ENCODE results near the gene SLC4A5.

The SLC4A5 gene

GRCh38 chr2:74375838-74376237 is 32.6 kb upstream of the SLC4A5 start:
- no peak overlapping the region for H2BK120ac ChIP-seq (ENCODE audit: insufficient read depth, low read length, poor library complexity)
- no peak overlapping the region for H4K91ac ChIP-seq (ENCODE audit: low read depth, low read length)
- no peak overlapping the region for H2AFZ ChIP-seq (ENCODE audit: insufficient read depth, low read length, poor library complexity)
- no peak overlapping the region for H3K4ac ChIP-seq (ENCODE audit: low read depth, low read length)
- WGBS (ENCODE audit: extremely low coverage, insufficient coverage, insufficient read length): no CpG with 5 or more reads among the region's 2 CpGs
- H3K4me2 ChIP-seq (ENCODE audit: low read length): no peak overlapping the region
- H3K23ac ChIP-seq (ENCODE audit: low read length): no peak overlapping the region
- H2AK5ac ChIP-seq (ENCODE audit: low read length): no peak overlapping the region
- no peak overlapping the region for H3K18ac ChIP-seq (ENCODE audit: low read length)
- H3K79me2 ChIP-seq (ENCODE audit: control insufficient read depth, insufficient read depth, low read length, poor library complexity): peaks cover 3% of the 10 kb centered on the region
- H3K9me3 ChIP-seq (ENCODE audit: insufficient read depth, low read depth, low read length): no peaks in the 10 kb centered on the region
- DNase-seq: no peak
- no peak overlapping the region for H2BK5ac ChIP-seq (ENCODE audit: low read depth, low read length, poor library complexity)
- H3K36me3 ChIP-seq (ENCODE audit: control insufficient read depth in 1 of 2, insufficient read depth in 2 of 2, low read length in 2 of 2): peaks cover 22 to 36% of the 10 kb centered on the region in 2 experiments
- no peaks in the 10 kb centered on the region for H3K79me1 ChIP-seq (ENCODE audit: low read length)
- no peak overlapping the region for H4K8ac ChIP-seq (ENCODE audit: low read depth, low read length)
- no peak overlapping the region for H3K9ac ChIP-seq (ENCODE audit: low read length)
- no peak overlapping the region for H3K27ac ChIP-seq (ENCODE audit: low read depth, low read length)
- no peak overlapping the region for H3K14ac ChIP-seq (ENCODE audit: low read length)
- no peak overlapping the region for H2BK12ac ChIP-seq (ENCODE audit: low read length)
- no peak overlapping the region for H4K12ac ChIP-seq (ENCODE audit: low read depth, low read length)
- H3K27me3 ChIP-seq (ENCODE audit: insufficient read depth, low read length): no peaks in the 10 kb centered on the region
- no peak overlapping the region for H3K4me3 ChIP-seq (ENCODE audit: low read depth, low read length)
- H3K4me1 ChIP-seq (ENCODE audit: control insufficient read depth in 1 of 2, insufficient read depth in 2 of 2, low read length in 2 of 2): peaks cover 5 to 24% of the 10 kb centered on the region in 2 experiments

DNA sequence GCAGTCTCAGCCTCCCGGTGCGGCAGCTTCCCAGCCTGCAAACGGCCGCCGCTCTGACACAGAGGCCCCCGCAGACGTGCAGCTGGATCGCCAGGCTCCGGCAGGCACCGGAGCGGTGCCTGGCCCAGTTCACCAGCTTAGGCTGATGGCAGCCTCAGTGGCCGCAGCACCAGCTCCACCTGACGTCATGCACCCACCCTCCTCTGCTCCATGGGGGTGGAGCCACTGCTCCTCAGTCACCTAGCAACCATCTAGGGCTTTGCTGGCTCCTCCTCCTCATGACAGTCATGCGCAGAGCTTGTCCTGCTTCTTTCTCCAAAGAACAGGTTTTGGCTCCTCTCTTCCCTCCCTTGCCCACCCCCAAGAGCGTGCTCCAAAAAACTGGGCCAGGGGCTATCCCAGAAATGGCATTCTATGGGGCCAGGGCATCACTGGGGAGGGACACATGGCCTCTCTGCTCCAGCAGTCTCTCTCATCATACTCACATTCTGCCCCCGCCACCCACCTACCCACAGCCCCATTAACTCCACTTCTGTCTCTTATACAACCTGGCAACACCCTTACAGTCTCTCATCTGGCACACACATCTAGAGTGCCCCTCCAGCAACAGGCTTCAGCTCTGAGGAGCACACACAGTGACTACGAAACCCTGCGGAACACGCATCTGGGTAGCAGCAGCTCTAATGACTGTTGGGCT is 31.4 kb upstream of the SLC4A5 start:
- H4K12ac ChIP-seq (ENCODE audit: low read depth, low read length): no peak overlapping the region
- H3K27me3 ChIP-seq (ENCODE audit: insufficient read depth, low read length): no peaks in the 10 kb centered on the region
- no peak overlapping the region for H3K27ac ChIP-seq (ENCODE audit: low read depth, low read length)
- H4K8ac ChIP-seq (ENCODE audit: low read depth, low read length): no peak overlapping the region
- H4K91ac ChIP-seq (ENCODE audit: low read depth, low read length): no peak overlapping the region
- no CpG with 5 or more reads among the region's 19 CpGs for WGBS (ENCODE audit: extremely low coverage, insufficient coverage, insufficient read length)
- H3K36me3 ChIP-seq (ENCODE audit: control insufficient read depth in 1 of 2, insufficient read depth in 2 of 2, low read length in 2 of 2): peaks cover 34 to 48% of the 10 kb centered on the region in 2 experiments
- DNase-seq: peak in 1 of 2 donors; percentile 26
- no peak overlapping the region for H3K9ac ChIP-seq (ENCODE audit: low read length)
- H3K79me1 ChIP-seq (ENCODE audit: low read length): no peaks in the 10 kb centered on the region
- peak overlapping the region; percentile 41 for H3K4me2 ChIP-seq (ENCODE audit: low read length)
- H2BK5ac ChIP-seq (ENCODE audit: low read depth, low read length, poor library complexity): no peak overlapping the region
- H2BK120ac ChIP-seq (ENCODE audit: insufficient read depth, low read length, poor library complexity): no peak overlapping the region
- no peaks in the 10 kb centered on the region for H3K79me2 ChIP-seq (ENCODE audit: control insufficient read depth, insufficient read depth, low read length, poor library complexity)
- no peak overlapping the region for H2AFZ ChIP-seq (ENCODE audit: insufficient read depth, low read length, poor library complexity)
- no peak overlapping the region for H2AK5ac ChIP-seq (ENCODE audit: low read length)
- no peak overlapping the region for H3K14ac ChIP-seq (ENCODE audit: low read length)
- no peak overlapping the region for H2BK12ac ChIP-seq (ENCODE audit: low read length)
- H3K18ac ChIP-seq (ENCODE audit: low read length): no peak overlapping the region
- no peak overlapping the region for H3K4me3 ChIP-seq (ENCODE audit: low read depth, low read length)
- no peak overlapping the region for H3K23ac ChIP-seq (ENCODE audit: low read length)
- H3K4ac ChIP-seq (ENCODE audit: low read depth, low read length): no peak overlapping the region
- H3K4me1 ChIP-seq (ENCODE audit: control insufficient read depth in 1 of 2, insufficient read depth in 2 of 2, low read length in 2 of 2): peaks cover under 1 to 16% of the 10 kb centered on the region in 2 experiments
- H3K9me3 ChIP-seq (ENCODE audit: insufficient read depth, low read depth, low read length): no peaks in the 10 kb centered on the region

DNA sequence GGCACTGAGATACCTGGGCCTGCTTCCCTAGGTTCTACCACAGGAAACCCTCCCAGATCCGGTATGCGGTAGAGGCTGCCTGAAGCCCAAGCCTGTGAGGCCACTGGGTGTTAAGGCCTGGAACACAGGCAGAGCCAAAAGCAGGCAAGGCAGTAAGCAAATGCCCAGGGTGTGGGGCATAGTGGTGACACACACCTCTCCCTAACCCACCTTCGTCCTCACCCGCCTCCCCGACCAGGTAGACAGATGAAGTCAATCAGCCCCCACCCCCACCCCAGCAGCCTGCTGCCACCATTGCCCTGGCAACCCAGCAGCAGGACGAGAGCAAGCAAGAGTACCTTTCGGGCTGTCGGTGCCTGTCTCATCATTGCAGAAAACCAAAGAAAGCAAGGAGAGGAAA is 30.8 kb upstream of the SLC4A5 start:
- Histone ChIP-seq H3K9ac (ENCODE audit: low read length) (no peak overlapping the region), H2AFZ (ENCODE audit: insufficient read depth, low read length, poor library complexity) (no peak overlapping the region), H3K4me2 (ENCODE audit: low read length) (peak overlapping the region; percentile 41), H4K91ac (ENCODE audit: low read depth, low read length) (no peak overlapping the region), H3K9me3 (ENCODE audit: insufficient read depth, low read depth, low read length) (no peaks in the 10 kb centered on the region), H3K27ac (ENCODE audit: low read depth, low read length) (no peak overlapping the region), H3K23ac (ENCODE audit: low read length) (no peak overlapping the region), H2BK5ac (ENCODE audit: low read depth, low read length, poor library complexity) (no peak overlapping the region), H3K79me2 (ENCODE audit: control insufficient read depth, insufficient read depth, low read length, poor library complexity) (no peaks in the 10 kb centered on the region), H2BK12ac (ENCODE audit: low read length) (no peak overlapping the region), H3K27me3 (ENCODE audit: insufficient read depth, low read length) (no peaks in the 10 kb centered on the region), H3K4me3 (ENCODE audit: low read depth, low read length) (no peak overlapping the region), H3K4ac (ENCODE audit: low read depth, low read length) (no peak overlapping the region), H4K12ac (ENCODE audit: low read depth, low read length) (no peak overlapping the region), H2AK5ac (ENCODE audit: low read length) (no peak overlapping the region), H4K8ac (ENCODE audit: low read depth, low read length) (no peak overlapping the region), H3K14ac (ENCODE audit: low read length) (no peak overlapping the region), H3K36me3 (ENCODE audit: control insufficient read depth in 1 of 2, insufficient read depth in 2 of 2, low read length in 2 of 2) (peaks cover 40 to 54% of the 10 kb centered on the region in 2 experiments), H3K18ac (ENCODE audit: low read length) (no peak overlapping the region), H2BK120ac (ENCODE audit: insufficient read depth, low read length, poor library complexity) (no peak overlapping the region), H3K79me1 (ENCODE audit: low read length) (no peaks in the 10 kb centered on the region), H3K4me1 (ENCODE audit: control insufficient read depth in 1 of 2, insufficient read depth in 2 of 2, low read length in 2 of 2) (peaks cover 0 to 16% of the 10 kb centered on the region in 2 experiments)
- no peak for DNase-seq
- no CpG with 5 or more reads among the region's 8 CpGs for WGBS (ENCODE audit: extremely low coverage, insufficient coverage, insufficient read length)

GRCh38 chr2:74373221-74373676 is 30.0 kb upstream of the SLC4A5 start:
- Histone ChIP-seq H2AK5ac (ENCODE audit: low read length) (no peak overlapping the region), H3K27ac (ENCODE audit: low read depth, low read length) (no peak overlapping the region), H3K27me3 (ENCODE audit: insufficient read depth, low read length) (no peaks in the 10 kb centered on the region), H2BK12ac (ENCODE audit: low read length) (no peak overlapping the region), H3K23ac (ENCODE audit: low read length) (no peak overlapping the region), H3K79me2 (ENCODE audit: control insufficient read depth, insufficient read depth, low read length, poor library complexity) (no peaks in the 10 kb centered on the region), H3K4me2 (ENCODE audit: low read length) (no peak overlapping the region), H3K9ac (ENCODE audit: low read length) (no peak overlapping the region), H3K4me1 (ENCODE audit: control insufficient read depth in 1 of 2, insufficient read depth in 2 of 2, low read length in 2 of 2) (peaks cover 0 to 16% of the 10 kb centered on the region in 2 experiments), H3K9me3 (ENCODE audit: insufficient read depth, low read depth, low read length) (no peaks in the 10 kb centered on the region), H4K12ac (ENCODE audit: low read depth, low read length) (no peak overlapping the region), H3K4ac (ENCODE audit: low read depth, low read length) (no peak overlapping the region), H2BK5ac (ENCODE audit: low read depth, low read length, poor library complexity) (no peak overlapping the region), H3K79me1 (ENCODE audit: low read length) (no peaks in the 10 kb centered on the region), H3K14ac (ENCODE audit: low read length) (no peak overlapping the region), H2BK120ac (ENCODE audit: insufficient read depth, low read length, poor library complexity) (no peak overlapping the region), H4K91ac (ENCODE audit: low read depth, low read length) (no peak overlapping the region), H4K8ac (ENCODE audit: low read depth, low read length) (no peak overlapping the region), H3K4me3 (ENCODE audit: low read depth, low read length) (no peak overlapping the region), H3K36me3 (ENCODE audit: control insufficient read depth in 1 of 2, insufficient read depth in 2 of 2, low read length in 2 of 2) (peaks cover 46 to 61% of the 10 kb centered on the region in 2 experiments), H2AFZ (ENCODE audit: insufficient read depth, low read length, poor library complexity) (no peak overlapping the region), H3K18ac (ENCODE audit: low read length) (no peak overlapping the region)
- DNase-seq: no peak
- no CpG with 5 or more reads among the region's 5 CpGs for WGBS (ENCODE audit: extremely low coverage, insufficient coverage, insufficient read length)

All from trophoblast cell (in vitro differentiated cells and primary cell).